Nucleus accumbens (tissue), 56 donors: ENCODE data around the gene PHKG1.
"Not testable (repeated sequence)": the region's sequence is repeated elsewhere in the genome, so short reads cannot be mapped to it uniquely, and the experiment has no call there.

Experiments used
- DNase-seq, 56 donors: peaks; one replicate each; lab custom pipeline; 2025; lab: John Stamatoyannopoulos, UW

Gene PHKG1

GRCh38 chr7:56092789-56093531 is at the start of gene PHKG1:
Gene PHKG1 (minus strand): TSS chr7:56092952. CDS start chr7:56088941, 4,011 bp downstream.
- peak in 54 of 56 donors; percentile 10 to 86 (median 67) for DNase-seq

GRCh38 chr7:56131062-56131461 is 38.3 kb upstream of the PHKG1 start:
- DNase-seq = not testable (repeated sequence)

GRCh38 chr7:56127241-56127975 is 34.7 kb upstream of the PHKG1 start:
- DNase-seq = no peak

GRCh38 chr7:56125831-56126230 is 33.1 kb upstream of the PHKG1 start:
- no peak for DNase-seq

GRCh38 chr7:56124981-56125380 is 32.2 kb upstream of the PHKG1 start:
- DNase-seq = no peak

GRCh38 chr7:56121440-56121839 is 28.7 kb upstream of the PHKG1 start:
- peak in 9 of 56 donors; percentile 4 to 46 (median 18) for DNase-seq

- peak in 7 of 56 donors; percentile 5 to 34 (median 12) for DNase-seq
These were observed 23.2 kb upstream of the PHKG1 start, which contains the start of gene NUPR2 for GRCh38 chr7:56115852-56116538. Gene NUPR2 (minus strand): TSS chr7:56116417. CDS start chr7:56116314, 103 bp downstream.

- DNase-seq = not testable (repeated sequence)
These were observed 19.5 kb upstream of the PHKG1 start for GRCh38 chr7:56112244-56112643.

GRCh38 chr7:56110611-56111010 is 17.9 kb upstream of the PHKG1 start:
- no peak for DNase-seq

GRCh38 chr7:56107954-56108258 is 15.2 kb upstream of the PHKG1 start:
- DNase-seq = no peak

GRCh38 chr7:56106108-56107073 is 13.6 kb upstream of the PHKG1 start, which contains the start of gene CHCHD2:
Gene CHCHD2 (minus strand): TSS chr7:56106476. CDS start chr7:56106413, 63 bp downstream.
- DNase-seq = peak; percentile 62 to 99 (median 95)

- DNase-seq = no peak
These were observed 12.8 kb upstream of the PHKG1 start for GRCh38 chr7:56105508-56105907.

GRCh38 chr7:56104138-56104537 is 11.4 kb upstream of the PHKG1 start:
- DNase-seq = not testable (repeated sequence)

GRCh38 chr7:56099653-56100052 is 6.9 kb upstream of the PHKG1 start:
- no peak for DNase-seq

- not testable (repeated sequence) for DNase-seq
These were observed 5.6 kb upstream of the PHKG1 start for GRCh38 chr7:56098187-56099008.

- DNase-seq = no peak
These were observed 4.9 kb upstream of the PHKG1 start for GRCh38 chr7:56097700-56098099.

- DNase-seq = not testable (repeated sequence)
These were observed 364 bp downstream of the PHKG1 start for GRCh38 chr7:56092388-56092787.

- DNase-seq = peak in 51 of 56 donors; percentile 9 to 88 (median 54)
These were observed 1.2 kb downstream of the PHKG1 start for GRCh38 chr7:56091591-56091990.

- DNase-seq = no peak
These were observed 5.3 kb downstream of the PHKG1 start for GRCh38 chr7:56087445-56087844.
